ENCODE measurements around the gene EPB41L4B.
A peak's percentile ranks its signal among the peaks of the same experiment; 100 is the strongest.
"Not testable (repeated sequence)": the region's sequence is repeated elsewhere in the genome, so short reads cannot be mapped to it uniquely, and the experiment has no call there.

The EPB41L4B gene

GRCh38 chr9:109320742-109321448 is at the start of gene EPB41L4B:
EPB41L4B (minus strand) TSS chr9:109321059; CDS start chr9:109320446, 613 bp downstream.
- DNase-seq (ENCODE audit: low read depth in 2 of 2) = peak; percentile 67 to 71

- DNase-seq (ENCODE audit: low read depth in 2 of 2) = no peak
These were observed 48.4 kb upstream of the EPB41L4B start for GRCh38 chr9:109369285-109369684.

GRCh38 chr9:109360771-109361170 is 39.9 kb upstream of the EPB41L4B start:
- no peak for DNase-seq (ENCODE audit: low read depth in 2 of 2)

- not testable (repeated sequence) for DNase-seq (ENCODE audit: low read depth in 2 of 2)
These were observed 38.2 kb upstream of the EPB41L4B start for GRCh38 chr9:109358968-109359603.

GRCh38 chr9:109355564-109356297 is 34.9 kb upstream of the EPB41L4B start:
- DNase-seq (ENCODE audit: low read depth in 2 of 2) = no peak

GRCh38 chr9:109354190-109354589 is 33.3 kb upstream of the EPB41L4B start:
- DNase-seq (ENCODE audit: low read depth in 2 of 2) = no peak

- DNase-seq (ENCODE audit: low read depth in 2 of 2) = no peak
These were observed 30.2 kb upstream of the EPB41L4B start for GRCh38 chr9:109351032-109351431.

- no peak for DNase-seq (ENCODE audit: low read depth in 2 of 2)
These were observed 28.6 kb upstream of the EPB41L4B start for GRCh38 chr9:109349421-109349846.

- DNase-seq (ENCODE audit: low read depth in 2 of 2) = no peak
These were observed 26.0 kb upstream of the EPB41L4B start for GRCh38 chr9:109346904-109347303.

GRCh38 chr9:109344866-109345265 is 24.0 kb upstream of the EPB41L4B start:
- DNase-seq (ENCODE audit: low read depth in 2 of 2) = no peak

GRCh38 chr9:109342878-109343277 is 22.0 kb upstream of the EPB41L4B start:
- no peak for DNase-seq (ENCODE audit: low read depth in 2 of 2)

- no peak for DNase-seq (ENCODE audit: low read depth in 2 of 2)
These were observed 20.7 kb upstream of the EPB41L4B start for GRCh38 chr9:109341561-109341960.

GRCh38 chr9:109340979-109341378 is 20.1 kb upstream of the EPB41L4B start:
- not testable (repeated sequence) for DNase-seq (ENCODE audit: low read depth in 2 of 2)

- DNase-seq (ENCODE audit: low read depth in 2 of 2) = no peak
These were observed 15.6 kb upstream of the EPB41L4B start for GRCh38 chr9:109336409-109336808.

- DNase-seq (ENCODE audit: low read depth in 2 of 2) = no peak
These were observed 15.1 kb upstream of the EPB41L4B start for GRCh38 chr9:109335929-109336328.

- no peak for DNase-seq (ENCODE audit: low read depth in 2 of 2)
These were observed 14.3 kb upstream of the EPB41L4B start for GRCh38 chr9:109335121-109335520.

- DNase-seq (ENCODE audit: low read depth in 2 of 2) = no peak
These were observed 10.5 kb upstream of the EPB41L4B start for GRCh38 chr9:109331353-109331752.

- no peak for DNase-seq (ENCODE audit: low read depth in 2 of 2)
These were observed 8.9 kb upstream of the EPB41L4B start for GRCh38 chr9:109329638-109330258.

GRCh38 chr9:109328978-109329637 is 8.2 kb upstream of the EPB41L4B start:
- no peak for DNase-seq (ENCODE audit: low read depth in 2 of 2)

- DNase-seq (ENCODE audit: low read depth in 2 of 2) = no peak
These were observed 4.2 kb upstream of the EPB41L4B start for GRCh38 chr9:109325089-109325488.

GRCh38 chr9:109323771-109324170 is 2.9 kb upstream of the EPB41L4B start:
- no peak for DNase-seq (ENCODE audit: low read depth in 2 of 2)

GRCh38 chr9:109321727-109322126 is 868 bp upstream of the EPB41L4B start:
- no peak for DNase-seq (ENCODE audit: low read depth in 2 of 2)
